Measurements from ENCODE around the gene GAS7. TPM values are rescaled to one million over a fixed set of nuclear protein-coding genes. Genes with fewer than 3 reads are reported as not detected.

GAS7 gene
- total RNA-seq, 1 donor from 2014 or later, result 2.8 TPM

DNA sequence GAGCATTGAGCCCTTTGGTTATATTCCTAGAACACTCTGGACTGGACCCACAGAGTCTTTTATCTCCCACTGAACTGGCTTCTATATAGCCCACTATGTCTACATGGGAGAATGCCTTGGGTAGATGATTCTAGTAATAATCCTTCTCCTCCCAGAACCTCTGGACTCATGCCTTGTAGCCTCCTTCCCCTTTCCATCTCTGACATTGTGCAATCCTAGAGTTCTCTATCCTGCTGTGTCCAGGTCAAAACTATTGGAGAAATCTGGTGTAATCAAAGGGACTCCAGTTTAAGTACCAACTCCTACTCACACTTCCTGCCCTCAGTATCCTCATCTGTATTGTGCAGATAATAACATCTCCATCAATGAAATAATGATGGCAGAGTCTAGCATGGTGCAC, 302.5 kb downstream of the GAS7 start:
- DNase-seq (ENCODE audit: low read depth in 2 of 2), result no peak

DNA sequence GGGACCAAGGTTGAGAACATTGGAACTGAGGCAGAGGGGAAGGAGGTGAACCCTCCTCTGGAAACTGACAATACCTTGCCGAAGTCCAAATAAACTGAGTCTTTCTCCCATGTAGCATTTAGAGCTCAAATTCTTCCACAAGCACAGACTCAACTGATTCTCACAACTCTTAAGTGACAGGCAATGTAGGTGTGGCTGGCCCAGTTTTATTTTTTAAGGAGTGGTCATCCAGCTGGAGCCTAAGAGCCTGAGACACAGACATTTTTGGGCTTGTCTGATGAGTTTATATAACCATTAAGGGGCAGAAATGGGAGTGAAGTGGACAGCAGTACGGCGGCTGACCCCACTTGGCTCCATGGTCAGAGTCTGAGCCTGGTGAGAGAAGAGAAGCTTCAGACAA, 304.2 kb downstream of the GAS7 start:
- DNase-seq (ENCODE audit: low read depth in 2 of 2), result no peak

GRCh38 chr17:9893411-9894012, 304.9 kb downstream of the GAS7 start:
- DNase-seq (ENCODE audit: low read depth in 2 of 2), result peak; percentile 8 to 30

DNA sequence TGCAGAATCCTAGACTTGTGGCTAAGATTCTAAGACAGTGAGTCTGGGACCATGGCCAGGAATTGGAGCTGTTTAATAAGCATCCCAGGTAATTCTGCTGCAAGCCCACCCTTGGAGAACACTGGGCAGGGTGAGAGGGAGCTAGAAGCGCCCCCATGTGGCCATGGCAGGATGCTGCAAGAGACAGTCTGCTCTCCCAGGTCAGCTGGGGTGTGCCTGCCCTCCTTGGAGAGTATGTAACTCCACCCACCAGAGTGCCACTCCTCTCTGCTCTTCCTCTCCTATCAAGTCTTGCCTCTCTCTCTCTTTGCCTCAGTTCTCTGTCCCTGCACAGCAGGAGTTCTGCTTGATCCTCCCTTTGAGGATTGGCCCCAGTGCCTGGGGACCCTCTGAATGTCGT, 308.3 kb downstream of the GAS7 start:
- DNase-seq (ENCODE audit: low read depth in 2 of 2), result no peak

DNA sequence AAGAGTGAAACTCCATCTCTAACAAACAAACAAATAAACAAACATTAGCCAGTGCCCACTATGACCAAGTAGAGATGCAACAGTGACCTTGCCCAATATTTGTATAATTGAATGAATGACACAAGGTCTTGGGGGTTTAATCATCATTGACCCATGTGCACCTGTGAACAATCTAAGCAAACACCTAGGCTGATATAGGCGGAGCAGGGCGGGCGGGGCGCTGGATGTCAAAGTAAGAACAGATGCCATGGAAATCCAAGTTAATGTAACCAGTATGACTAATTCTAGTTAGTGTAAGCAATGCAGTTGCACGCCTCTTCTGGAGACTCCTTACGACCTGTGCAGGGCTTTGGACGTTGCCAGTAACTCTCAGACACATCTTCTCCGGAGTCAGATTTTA, 310.9 kb downstream of the GAS7 start:
- no peak for DNase-seq (ENCODE audit: low read depth in 2 of 2)

GRCh38 chr17:9886141-9886930, 312.1 kb downstream of the GAS7 start:
- no peak for DNase-seq (ENCODE audit: low read depth in 2 of 2)

- no peak for DNase-seq (ENCODE audit: low read depth in 2 of 2)
These were observed 315.0 kb downstream of the GAS7 start for GRCh38 chr17:9883451-9883850.

DNA sequence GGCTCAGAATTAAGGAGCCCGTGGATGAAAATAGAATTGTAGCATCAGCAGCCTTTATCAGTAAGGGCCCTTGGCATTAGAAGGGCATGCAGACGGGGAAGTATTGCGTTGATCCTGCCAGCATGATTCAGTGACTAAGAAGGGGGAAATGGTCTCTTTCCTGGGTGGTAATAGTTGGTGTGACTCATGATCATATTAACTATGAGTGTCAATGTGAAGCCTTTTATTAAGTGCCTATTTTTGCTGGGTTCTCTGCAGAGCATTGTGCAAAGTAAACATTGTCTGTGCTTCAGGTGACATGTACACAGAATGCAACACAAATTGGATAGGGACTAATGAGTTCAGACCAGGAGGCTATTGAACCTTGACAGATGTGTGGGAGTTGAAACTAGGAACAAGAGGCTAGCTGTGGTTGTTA, 317.8 kb downstream of the GAS7 start:
- no peak for DNase-seq (ENCODE audit: low read depth in 2 of 2)

- DNase-seq (ENCODE audit: low read depth in 2 of 2), result no peak
These were observed 319.4 kb downstream of the GAS7 start for GRCh38 chr17:9878786-9879525.

GRCh38 chr17:9878356-9878755, 320.1 kb downstream of the GAS7 start:
- no peak for DNase-seq (ENCODE audit: low read depth in 2 of 2)

GRCh38 chr17:9875441-9875840, 323.0 kb downstream of the GAS7 start:
- no peak for DNase-seq (ENCODE audit: low read depth in 2 of 2)

- no peak for DNase-seq (ENCODE audit: low read depth in 2 of 2)
These were observed 323.7 kb downstream of the GAS7 start for GRCh38 chr17:9874722-9875121.

GRCh38 chr17:9872852-9873251, 325.6 kb downstream of the GAS7 start:
- DNase-seq (ENCODE audit: low read depth in 2 of 2), result no peak

- DNase-seq (ENCODE audit: low read depth in 2 of 2), result no peak
These were observed 329.9 kb downstream of the GAS7 start for GRCh38 chr17:9868552-9868951.

DNA sequence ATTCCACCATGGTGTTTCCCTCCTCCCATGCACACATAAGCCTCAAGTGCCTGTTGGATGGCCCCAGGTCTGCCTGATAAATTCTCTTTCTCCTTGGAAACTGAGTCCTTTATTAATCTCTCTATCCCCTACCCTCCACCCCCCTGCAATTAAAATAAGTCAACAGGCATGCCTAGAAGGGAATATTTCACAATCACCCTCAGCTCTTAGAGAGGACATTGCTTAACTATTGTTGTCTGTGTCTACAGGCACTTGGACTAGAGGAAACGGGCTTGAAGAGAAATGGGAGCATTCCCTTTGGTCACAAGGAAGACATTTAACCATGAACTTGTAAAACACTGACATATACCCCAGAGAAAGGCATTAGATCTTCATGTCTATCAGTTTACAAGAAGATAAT, 332.8 kb downstream of the GAS7 start:
- no peak for DNase-seq (ENCODE audit: low read depth in 2 of 2)

- DNase-seq (ENCODE audit: low read depth in 2 of 2), result no peak
These were observed 335.5 kb downstream of the GAS7 start for GRCh38 chr17:9862949-9863348.

GRCh38 chr17:9862220-9862619, 336.2 kb downstream of the GAS7 start:
- DNase-seq (ENCODE audit: low read depth in 2 of 2), result no peak

DNA sequence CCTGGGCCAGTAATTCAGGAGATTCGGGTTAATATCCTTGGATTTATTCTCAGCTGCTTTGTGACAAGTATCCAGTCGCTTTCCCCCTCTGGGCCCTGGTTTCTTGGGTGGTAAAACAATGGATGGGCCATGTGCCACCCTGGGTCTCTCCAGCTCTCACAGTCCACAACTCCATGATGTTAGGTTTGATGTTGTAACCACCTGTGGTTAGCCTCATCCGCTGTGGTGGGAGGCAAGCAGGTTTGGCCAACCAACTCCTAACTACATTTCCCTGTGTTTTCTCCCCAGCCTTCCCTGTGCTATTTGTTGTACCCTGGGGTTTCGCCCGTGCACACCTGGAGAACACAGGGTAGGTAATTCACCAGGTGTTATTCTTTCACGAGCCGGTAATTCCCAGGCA, 337.6 kb downstream of the GAS7 start:
- no peak for DNase-seq (ENCODE audit: low read depth in 2 of 2)
